ENCODE measurements around the gene DIPK1B. TPM values are rescaled to one million over a fixed set of nuclear protein-coding genes. Genes with fewer than 3 reads are reported as not detected.

DIPK1B gene
- total RNA-seq, 1 experiment from 2014 or later = 40.4 TPM

GRCh38 chr9:136762915-136763648, 50.7 kb downstream of the DIPK1B start:
- POLR2A ChIA-PET = no interaction called here
- no peaks in the 10 kb centered on the region for H3K36me3 ChIP-seq (ENCODE audit: control insufficient read depth, insufficient read depth, low read length)
- CTCF ChIA-PET = no interaction called here
- no TSS peak for BruUV-seq (replicated peaks)
- no peak overlapping the region for H3K4me3 Mint-ChIP-seq (ENCODE audit: unreplicated experiment)
- H3K27ac Mint-ChIP-seq (ENCODE audit: unreplicated experiment) = no peak overlapping the region
- H3K36me3 Mint-ChIP-seq (ENCODE audit: insufficient read depth, unreplicated experiment) = no peaks in the 10 kb centered on the region
- no peak for TF ChIP-seq CTCF (IDR thresholded peaks at IDR 0.05; ENCODE audit: insufficient read depth in 1 of 2, low read depth in 1 of 2, low read length in 1 of 2, severe bottlenecking in 1 of 2, unreplicated experiment in 1 of 2)
- H3K27me3 Mint-ChIP-seq (ENCODE audit: insufficient read depth, unreplicated experiment) = no peaks in the 10 kb centered on the region
- peak in 1 of 2 experiments; percentile 68 for DNase-seq
- H3K4me1 ChIP-seq = peaks cover 7% of the 10 kb centered on the region
- H3K27me3 ChIP-seq (replicated peaks; ENCODE audit: control insufficient read depth, insufficient read depth, low read length) = no peaks in the 10 kb centered on the region
- no peaks in the 10 kb centered on the region for H3K9me3 Mint-ChIP-seq (ENCODE audit: unreplicated experiment)
- H3K4me1 Mint-ChIP-seq (ENCODE audit: low read depth, unreplicated experiment) = peaks cover 14% of the 10 kb centered on the region
- no peak overlapping the region for H3K4me3 ChIP-seq (ENCODE audit: low read depth, low read length)
- intact Hi-C loops (cut with micrococcal nuclease; ENCODE audit: unreplicated experiment) = no loop called here
- H3K9me3 ChIP-seq = no peaks in the 10 kb centered on the region

- intact Hi-C loops (cut with micrococcal nuclease; ENCODE audit: unreplicated experiment) = no loop called here
- Mint-ChIP-seq H3K4me3 (ENCODE audit: unreplicated experiment) (no peak overlapping the region), H3K27ac (ENCODE audit: unreplicated experiment) (no peak overlapping the region), H3K27me3 (ENCODE audit: insufficient read depth, unreplicated experiment) (no peaks in the 10 kb centered on the region), H3K9me3 (ENCODE audit: unreplicated experiment) (no peaks in the 10 kb centered on the region), H3K36me3 (ENCODE audit: insufficient read depth, unreplicated experiment) (no peaks in the 10 kb centered on the region), H3K4me1 (ENCODE audit: low read depth, unreplicated experiment) (peaks cover 14% of the 10 kb centered on the region)
- ChIA-PET POLR2A (no interaction called here), CTCF (no interaction called here)
- Histone ChIP-seq H3K4me1 (peaks cover 7% of the 10 kb centered on the region), H3K4me3 (ENCODE audit: low read depth, low read length) (no peak overlapping the region), H3K36me3 (ENCODE audit: control insufficient read depth, insufficient read depth, low read length) (no peaks in the 10 kb centered on the region), H3K9me3 (no peaks in the 10 kb centered on the region), H3K27me3 (replicated peaks; ENCODE audit: control insufficient read depth, insufficient read depth, low read length) (no peaks in the 10 kb centered on the region)
- no TSS peak for BruUV-seq (replicated peaks)
- no peak for DNase-seq
- no peak for TF ChIP-seq CTCF (IDR thresholded peaks at IDR 0.05; ENCODE audit: insufficient read depth in 1 of 2, low read depth in 1 of 2, low read length in 1 of 2, severe bottlenecking in 1 of 2, unreplicated experiment in 1 of 2)
Observed at GRCh38 chr9:136763649-136764035, 51.3 kb downstream of the DIPK1B start.

GRCh38 chr9:136764301-136764891, 52.0 kb downstream of the DIPK1B start, which contains the start of gene LCN15:
TSS of gene LCN15 (minus strand) at chr9:136764518. CDS start at chr9:136764488, 30 bp downstream.
- Histone ChIP-seq H3K9me3 (no peaks in the 10 kb centered on the region), H3K27me3 (replicated peaks; ENCODE audit: control insufficient read depth, insufficient read depth, low read length) (no peaks in the 10 kb centered on the region), H3K4me3 (ENCODE audit: low read depth, low read length) (no peak within 1 kb of the TSS), H3K4me1 (peaks cover 7% of the 10 kb centered on the region), H3K36me3 (ENCODE audit: control insufficient read depth, insufficient read depth, low read length) (no peaks in the 10 kb centered on the region)
- POLR2A ChIA-PET = no interaction called here
- DNase-seq = no peak
- Mint-ChIP-seq H3K27me3 (ENCODE audit: insufficient read depth, unreplicated experiment) (no peaks in the 10 kb centered on the region), H3K4me1 (ENCODE audit: low read depth, unreplicated experiment) (peaks cover 14% of the 10 kb centered on the region), H3K36me3 (ENCODE audit: insufficient read depth, unreplicated experiment) (no peaks in the 10 kb centered on the region), H3K9me3 (ENCODE audit: unreplicated experiment) (no peaks in the 10 kb centered on the region), H3K27ac (ENCODE audit: unreplicated experiment) (no peak within 1 kb of the TSS), H3K4me3 (ENCODE audit: unreplicated experiment) (no peak within 1 kb of the TSS)
- BruUV-seq (replicated peaks) = no TSS peak
- no peak for TF ChIP-seq CTCF (IDR thresholded peaks at IDR 0.05; ENCODE audit: insufficient read depth in 1 of 2, low read depth in 1 of 2, low read length in 1 of 2, severe bottlenecking in 1 of 2, unreplicated experiment in 1 of 2)
- CTCF ChIA-PET = no interaction called here
- intact Hi-C loops (cut with micrococcal nuclease; ENCODE audit: unreplicated experiment) = no loop called here
